GM12878 (cell line): Measurements from ENCODE around the gene PRG3. TPM values are rescaled to one million over a fixed set of nuclear protein-coding genes. Genes with fewer than 3 reads are reported as not detected.

Experiments used
- BMI1 ChIP-seq: fragments of 450-650 bp; IDR thresholded peaks from 2 replicates; pipeline ENCODE4 v1.6.1; 2016; ENCODE audit warnings: mild to moderate bottlenecking, moderate library complexity, borderline replicate concordance
- CEBPZ ChIP-seq: fragments of 150-350 bp; IDR thresholded peaks from 2 replicates; pipeline ENCODE4 v1.6.1; 2016; ENCODE audit warnings: low read depth, low read length
- CHD2 ChIP-seq: IDR thresholded peaks from 2 replicates; pipeline ENCODE4 v1.6.1; 2011; ENCODE audit warnings: low read depth, low read length, improper control_type of control experiment, borderline replicate concordance
- CTCF ChIP-seq, 3 experiments: IDR thresholded peaks in 2 of 3; conservative IDR thresholded peaks in 1 of 3; 2 replicates each; pipeline ENCODE4 v1.5.1; 2011; ENCODE audit warnings: low read depth in 3 of 3, low read length in 3 of 3, mild to moderate bottlenecking in 3 of 3, control low read depth in 2 of 3, moderate library complexity in 2 of 3, inconsistent platforms in 1 of 3, mixed read lengths in 1 of 3; ENCODE audit not compliant: control insufficient read depth in 2 of 3, insufficient read depth in 1 of 3; ENCODE audit errors: extremely low read depth in 1 of 3
- EED ChIP-seq: sonication (generic); IDR thresholded peaks from 2 replicates; pipeline ENCODE4 v1.6.1; 2016; ENCODE audit warnings: antibody characterized with exemption, low read depth
- NFXL1 ChIP-seq: fragments of 450-650 bp; IDR thresholded peaks from 2 replicates; pipeline ENCODE4 v1.6.1; 2017; ENCODE audit warnings: antibody characterized with exemption, mild to moderate bottlenecking, borderline replicate concordance
- NRF1 ChIP-seq: conservative IDR thresholded peaks from 2 replicates; pipeline ENCODE4 v1.6.1; 2011; ENCODE audit warnings: mild to moderate bottlenecking, low read depth, low read length, improper control_type of control experiment
- SKIL ChIP-seq: fragments of 450-650 bp; IDR thresholded peaks from 2 replicates; pipeline ENCODE4 v1.6.1; 2017; ENCODE audit warnings: mild to moderate bottlenecking, low read depth, inconsistent platforms; ENCODE audit not compliant: poor library complexity, severe bottlenecking
- TBL1XR1 ChIP-seq: IDR thresholded peaks from 2 replicates; pipeline ENCODE4 v1.6.1; 2012; ENCODE audit warnings: low read depth, low read length, improper control_type of control experiment
- ZBTB11 ChIP-seq: fragments of 450-650 bp; formaldehyde crosslinking; IDR thresholded peaks from 2 replicates; pipeline ENCODE4 v1.5.0; 2022; ENCODE audit warnings: mild to moderate bottlenecking, missing genetic modification characterization
- ZNF217 ChIP-seq: fragments of 450-650 bp; IDR thresholded peaks from 2 replicates; pipeline ENCODE4 v1.6.1; 2017; ENCODE audit warnings: antibody characterized with exemption, mild to moderate bottlenecking
- ZNF384 ChIP-seq: IDR thresholded peaks from 2 replicates; pipeline ENCODE4 v1.6.1; 2012; ENCODE audit warnings: low read depth, mild to moderate bottlenecking, low read length, improper control_type of control experiment, borderline replicate concordance
- ZNF687 ChIP-seq: fragments of 450-650 bp; IDR thresholded peaks from 2 replicates; pipeline ENCODE4 v1.6.1; 2017; ENCODE audit warnings: mild to moderate bottlenecking, moderate library complexity
- polyA plus RNA-seq, 11 experiments: library from polyadenylated mRNA; depleted of rRNA in 4 of 11; unstranded in 6 of 11; stranded (reverse) in 5 of 11; fragments of >200 nt; fragmentation: Nextera tagmentation in 4 of 11; fragmentation: Illumina TruSeq in 1 of 11; extraction: Ambion mirVana in 4 of 11; extraction: Trizol in 1 of 11; gene quantifications; 1 replicate in 1 of 11; 2 replicates in 10 of 11; pipeline versions ENCODE4 v1.2.1 to v1.2.3, GENCODE V29; 2011 to 2016; ENCODE audit warnings: inconsistent platforms in 2 of 11, missing spikeins in 2 of 11, low read depth in 1 of 11
- total RNA-seq, 4 experiments: library from RNA; depleted of rRNA in 3 of 4; stranded (reverse); fragments of >200 nt in 3 of 4; fragmentation: Illumina TruSeq in 1 of 4; extraction: Trizol in 1 of 4; gene quantifications; 2 replicates each; pipeline versions ENCODE4 v1.2.1 to v1.2.3, GENCODE V29; 2013 to 2021

The PRG3 gene
- total and polyA plus RNA-seq, 10 of the 15 experiments (the other 5 are each of a cell fraction or from before 2014, with no cell fraction given) = not detected

GRCh38 chr11:57424792-57425564, 44.0 kb upstream of the PRG3 start (continued):
- peak; percentile 97 for TF ChIP-seq ZNF687
- TF ChIP-seq TBL1XR1 = peak; percentile 85; the same call in 1 of the 2 replicates
- no peak for TF ChIP-seq ZNF384
- TF ChIP-seq NRF1 = no peak
- no peak for TF ChIP-seq ZBTB11 (CRISPR knock-in tag)
- no peak for TF ChIP-seq BMI1
- peak; percentile 90 for TF ChIP-seq SKIL
- peak; percentile 98 for TF ChIP-seq EED
- no peak for TF ChIP-seq NFXL1
- TF ChIP-seq CEBPZ = no peak
- TF ChIP-seq CTCF (IDR thresholded peaks at IDR 0.05 in 2 of 3, conservative IDR thresholded peaks at IDR 0.05 in 1 of 3; ENCODE audit: control insufficient read depth in 2 of 3, extremely low read depth in 1 of 3, insufficient read depth in 1 of 3, low read depth in 3 of 3, low read length in 3 of 3) = no peak
- peak; percentile 78 for TF ChIP-seq CHD2
- TF ChIP-seq ZNF217 = no peak
